ENCODE measurements around the gene SLC49A3.
"Not testable (repeated sequence)": the region's sequence is repeated elsewhere in the genome, so short reads cannot be mapped to it uniquely, and the experiment has no call there.

Gene SLC49A3

GRCh38 chr4:668219-668618, 20.7 kb downstream of the SLC49A3 start:
- FAIRE-seq: not testable (repeated sequence)

GRCh38 chr4:667545-667925, 21.4 kb downstream of the SLC49A3 start:
- DNase-seq (ENCODE audit: insufficient read length, low spot score): no peak
- no peak for FAIRE-seq

More at GRCh38 chr4:668219-668618, 20.7 kb downstream of the SLC49A3 start:
- DNase-seq (ENCODE audit: insufficient read length, low spot score): not testable (repeated sequence)

- FAIRE-seq: no peak
These were observed 22.0 kb downstream of the SLC49A3 start for GRCh38 chr4:666822-667544.

GRCh38 chr4:666436-666810, 22.5 kb downstream of the SLC49A3 start:
- FAIRE-seq (no peak), DNase-seq (ENCODE audit: insufficient read length, low spot score) (no peak)

More at GRCh38 chr4:666822-667544, 22.0 kb downstream of the SLC49A3 start:
- DNase-seq (ENCODE audit: insufficient read length, low spot score): no peak

- DNase-seq (ENCODE audit: insufficient read length, low spot score): no peak
- no peak for FAIRE-seq
These were observed 23.1 kb downstream of the SLC49A3 start for GRCh38 chr4:665751-666435.

GRCh38 chr4:665381-665750, 23.6 kb downstream of the SLC49A3 start:
- FAIRE-seq: no peak
- no peak for DNase-seq (ENCODE audit: insufficient read length, low spot score)

GRCh38 chr4:664713-665231, 24.2 kb downstream of the SLC49A3 start:
- DNase-seq (ENCODE audit: insufficient read length, low spot score) (no peak), FAIRE-seq (no peak)

- FAIRE-seq: peak; percentile 62
- DNase-seq (ENCODE audit: insufficient read length, low spot score): peak; percentile 85
These were observed 25.2 kb downstream of the SLC49A3 start for GRCh38 chr4:663438-664428.

GRCh38 chr4:663046-663437, 25.9 kb downstream of the SLC49A3 start:
- FAIRE-seq: no peak
- DNase-seq (ENCODE audit: insufficient read length, low spot score): no peak

- no peak for DNase-seq (ENCODE audit: insufficient read length, low spot score)
- no peak for FAIRE-seq
These were observed 26.8 kb downstream of the SLC49A3 start for GRCh38 chr4:661881-662761.

- no peak for FAIRE-seq
These were observed 27.7 kb downstream of the SLC49A3 start for GRCh38 chr4:661231-661630.

GRCh38 chr4:660401-660800, 28.6 kb downstream of the SLC49A3 start:
- FAIRE-seq (no peak), DNase-seq (ENCODE audit: insufficient read length, low spot score) (no peak)

More at GRCh38 chr4:661231-661630, 27.7 kb downstream of the SLC49A3 start:
- DNase-seq (ENCODE audit: insufficient read length, low spot score): no peak

- no peak for FAIRE-seq
- DNase-seq (ENCODE audit: insufficient read length, low spot score): no peak
These were observed 29.1 kb downstream of the SLC49A3 start for GRCh38 chr4:659851-660250.

GRCh38 chr4:658681-659667, 30.0 kb downstream of the SLC49A3 start:
- no peak for FAIRE-seq

GRCh38 chr4:657834-658667, 30.9 kb downstream of the SLC49A3 start:
- FAIRE-seq (no peak), DNase-seq (ENCODE audit: insufficient read length, low spot score) (no peak)

More at GRCh38 chr4:658681-659667, 30.0 kb downstream of the SLC49A3 start:
- DNase-seq (ENCODE audit: insufficient read length, low spot score): no peak

- DNase-seq (ENCODE audit: insufficient read length, low spot score) (no peak), FAIRE-seq (no peak)
These were observed 31.6 kb downstream of the SLC49A3 start for GRCh38 chr4:657338-657833.

Data from GM19239 (cell line).